ENCODE results near the gene AIF1.
A peak's percentile ranks its signal among the peaks of the same experiment; 100 is the strongest.

The AIF1 gene

DNA sequence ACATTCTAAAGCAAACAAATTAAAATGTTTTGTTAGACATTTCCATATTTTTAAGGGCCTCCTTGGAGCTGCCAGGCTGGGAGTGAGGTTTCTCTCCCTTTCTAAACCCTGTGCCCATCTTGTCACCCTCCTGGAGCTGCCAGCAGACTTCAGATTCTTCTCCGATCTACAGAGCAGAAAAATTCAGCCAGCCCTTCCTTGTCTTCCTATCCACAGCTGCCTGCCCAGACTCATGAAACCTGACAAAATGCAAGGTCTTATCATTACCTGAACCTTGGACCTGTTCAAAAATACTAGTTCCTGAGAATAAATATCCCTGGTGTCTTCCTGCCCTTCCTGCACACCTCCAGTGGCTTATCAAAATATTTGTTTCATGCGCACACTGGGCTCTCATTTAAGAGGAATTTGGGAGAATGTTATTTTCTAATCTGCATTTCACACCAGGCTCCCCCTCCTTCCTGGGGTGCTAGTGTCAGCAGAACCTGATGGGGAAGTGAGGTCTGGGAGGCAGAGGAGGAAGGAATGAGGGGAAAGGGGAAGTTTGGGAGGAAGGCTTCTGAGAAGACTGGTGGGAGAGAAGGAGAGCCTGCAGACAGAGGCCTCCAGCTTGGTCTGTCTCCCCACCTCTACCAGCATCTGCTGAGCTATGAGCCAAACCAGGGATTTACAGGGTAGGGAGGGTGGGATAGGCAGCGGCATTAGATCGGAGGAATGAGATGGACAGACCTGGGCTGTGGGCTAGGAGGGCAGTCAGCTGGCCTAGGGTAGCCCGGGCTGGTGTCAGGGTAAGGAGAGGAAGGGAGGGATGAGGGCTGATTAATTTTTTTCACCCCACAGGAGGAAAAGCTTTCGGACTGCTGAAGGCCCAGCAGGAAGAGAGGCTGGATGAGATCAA is at the start of gene AIF1:
Gene AIF1 (plus strand): TSS at position 551 of the 895 bp plus-strand sequence. CDS start 96 bp downstream, at position 647.
- no peak for DNase-seq (ENCODE audit: low read depth in 2 of 2)

DNA sequence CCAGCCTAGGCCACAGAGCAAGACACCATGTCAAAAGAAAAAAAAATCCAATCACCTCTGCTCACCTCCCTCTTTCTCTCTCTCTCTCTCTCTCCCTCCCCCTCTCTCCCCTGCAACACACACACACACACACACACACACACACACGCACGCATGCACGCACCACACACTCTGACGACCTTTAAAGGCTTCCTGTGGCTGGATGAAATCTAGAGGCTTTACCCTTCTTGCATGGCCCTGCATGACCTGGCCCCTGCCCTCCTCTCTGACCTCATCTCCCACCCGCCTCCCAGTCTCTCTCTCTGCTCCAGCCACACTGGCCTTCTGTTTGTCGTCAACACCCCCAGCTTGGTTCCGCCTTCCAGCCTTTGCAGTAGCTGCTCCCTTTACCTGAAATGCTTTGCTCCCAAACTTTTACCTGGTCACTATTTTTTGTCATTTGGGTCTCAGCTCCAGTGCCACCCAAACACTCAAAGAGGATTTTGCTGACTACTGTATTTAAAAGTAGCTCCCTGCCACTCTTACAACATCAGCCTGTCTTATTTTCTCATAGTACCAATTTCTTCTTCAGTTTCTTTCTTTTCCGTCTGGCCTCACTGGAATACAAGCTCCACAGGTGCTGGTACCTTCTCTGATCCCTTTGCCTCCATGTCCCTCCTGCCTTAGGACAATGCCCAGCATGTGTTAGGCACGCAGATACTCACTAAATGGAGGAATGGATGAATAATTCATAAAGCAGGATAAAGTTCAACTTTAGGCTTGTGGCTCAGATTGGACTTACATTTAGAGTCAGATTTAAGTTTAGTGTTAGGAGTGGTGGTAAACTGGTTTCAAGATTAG is 47.3 kb upstream of the AIF1 start:
- DNase-seq (ENCODE audit: low read depth in 2 of 2) = no peak

DNA sequence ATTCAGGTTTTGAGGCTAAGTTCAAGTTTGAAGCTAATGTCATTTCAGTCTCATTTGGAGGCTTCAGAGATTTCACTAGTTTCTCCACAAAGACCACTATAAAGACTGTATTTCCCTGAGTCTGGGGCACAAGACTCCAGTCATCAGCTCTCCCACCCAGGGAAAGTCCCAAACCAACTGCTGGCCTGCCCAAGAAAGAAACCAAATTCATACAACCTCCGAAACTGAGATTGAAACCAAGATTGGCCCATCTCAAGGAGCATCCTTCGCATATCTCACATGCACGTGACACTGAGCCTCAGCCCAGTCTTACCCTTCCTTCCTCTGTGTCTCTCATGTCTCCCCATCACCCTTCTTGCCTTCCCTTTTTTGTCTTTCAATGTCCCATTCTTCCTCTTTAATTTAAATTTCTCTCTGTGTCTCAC is 46.5 kb upstream of the AIF1 start:
- peak in 1 of 2 donors; percentile 75 for DNase-seq (ENCODE audit: low read depth in 2 of 2)

DNA sequence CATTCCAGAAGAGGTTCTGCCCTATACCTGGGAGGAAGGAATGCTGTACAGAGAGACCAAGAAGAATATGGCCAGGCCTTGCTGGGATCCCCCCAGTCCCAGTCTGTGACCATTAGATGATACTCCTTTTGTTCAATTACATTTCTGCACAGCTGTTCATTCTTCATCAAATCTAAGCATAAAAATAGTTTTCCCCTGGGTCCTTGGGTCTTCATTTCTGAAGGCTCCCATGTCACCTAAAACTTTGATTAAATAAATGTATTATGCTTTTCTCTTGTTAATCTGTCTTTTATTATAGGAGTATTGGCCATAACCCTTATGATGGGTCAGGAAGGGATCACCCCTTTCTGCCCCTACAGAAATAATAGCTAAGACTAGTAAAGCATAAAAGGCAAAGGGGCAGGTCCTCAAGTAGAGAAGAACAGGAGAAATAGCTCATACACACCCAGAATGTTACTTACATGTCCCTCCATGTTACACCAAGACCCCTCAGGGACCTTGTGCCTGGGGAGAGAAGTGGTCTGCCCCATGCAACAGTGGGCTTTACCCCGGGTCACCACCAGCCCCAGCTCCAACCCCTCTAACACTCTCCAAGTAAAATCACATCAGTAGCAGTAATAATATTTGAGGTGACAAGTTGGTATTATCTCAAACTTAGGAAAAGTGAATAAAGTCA is 45.0 kb upstream of the AIF1 start:
- DNase-seq (ENCODE audit: low read depth in 2 of 2) = no peak

- peak; percentile 74 to 77 for DNase-seq (ENCODE audit: low read depth in 2 of 2)
Observed at GRCh38 chr6:31572041-31572911, 42.8 kb upstream of the AIF1 start, which contains the start of gene LTA. TSS of gene LTA (plus strand) at chr6:31572289. CDS start at chr6:31572743, 454 bp downstream.

- no peak for DNase-seq (ENCODE audit: low read depth in 2 of 2)
Observed at GRCh38 chr6:31573239-31574105, 41.6 kb upstream of the AIF1 start.

DNA sequence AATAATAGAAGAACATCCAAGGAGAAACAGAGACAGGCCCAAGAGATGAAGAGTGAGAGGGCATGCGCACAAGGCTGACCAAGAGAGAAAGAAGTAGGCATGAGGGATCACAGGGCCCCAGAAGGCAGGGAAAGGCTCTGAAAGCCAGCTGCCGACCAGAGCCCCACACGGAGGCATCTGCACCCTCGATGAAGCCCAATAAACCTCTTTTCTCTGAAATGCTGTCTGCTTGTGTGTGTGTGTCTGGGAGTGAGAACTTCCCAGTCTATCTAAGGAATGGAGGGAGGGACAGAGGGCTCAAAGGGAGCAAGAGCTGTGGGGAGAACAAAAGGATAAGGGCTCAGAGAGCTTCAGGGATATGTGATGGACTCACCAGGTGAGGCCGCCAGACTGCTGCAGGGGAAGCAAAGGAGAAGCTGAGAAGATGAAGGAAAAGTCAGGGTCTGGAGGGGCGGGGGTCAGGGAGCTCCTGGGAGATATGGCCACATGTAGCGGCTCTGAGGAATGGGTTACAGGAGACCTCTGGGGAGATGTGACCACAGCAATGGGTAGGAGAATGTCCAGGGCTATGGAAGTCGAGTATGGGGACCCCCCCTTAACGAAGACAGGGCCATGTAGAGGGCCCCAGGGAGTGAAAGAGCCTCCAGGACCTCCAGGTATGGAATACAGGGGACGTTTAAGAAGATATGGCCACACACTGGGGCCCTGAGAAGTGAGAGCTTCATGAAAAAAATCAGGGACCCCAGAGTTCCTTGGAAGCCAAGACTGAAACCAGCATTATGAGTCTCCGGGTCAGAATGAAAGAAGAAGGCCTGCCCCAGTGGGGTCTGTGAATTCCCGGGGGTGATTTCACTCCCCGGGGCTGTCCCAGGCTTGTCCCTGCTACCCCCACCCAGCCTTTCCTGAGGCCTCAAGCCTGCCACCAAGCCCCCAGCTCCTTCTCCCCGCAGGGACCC is 40.6 kb upstream of the AIF1 start:
- DNase-seq (ENCODE audit: low read depth in 2 of 2) = no peak

- peak; percentile 70 to 82 for DNase-seq (ENCODE audit: low read depth in 2 of 2)
Observed at GRCh38 chr6:31575335-31575901, 39.6 kb upstream of the AIF1 start, which contains the start of gene TNF. TSS of gene TNF (plus strand) at chr6:31575565. CDS start at chr6:31575742, 177 bp downstream.

GRCh38 chr6:31575952-31576685 is 38.9 kb upstream of the AIF1 start:
- no peak for DNase-seq (ENCODE audit: low read depth in 2 of 2)

DNA sequence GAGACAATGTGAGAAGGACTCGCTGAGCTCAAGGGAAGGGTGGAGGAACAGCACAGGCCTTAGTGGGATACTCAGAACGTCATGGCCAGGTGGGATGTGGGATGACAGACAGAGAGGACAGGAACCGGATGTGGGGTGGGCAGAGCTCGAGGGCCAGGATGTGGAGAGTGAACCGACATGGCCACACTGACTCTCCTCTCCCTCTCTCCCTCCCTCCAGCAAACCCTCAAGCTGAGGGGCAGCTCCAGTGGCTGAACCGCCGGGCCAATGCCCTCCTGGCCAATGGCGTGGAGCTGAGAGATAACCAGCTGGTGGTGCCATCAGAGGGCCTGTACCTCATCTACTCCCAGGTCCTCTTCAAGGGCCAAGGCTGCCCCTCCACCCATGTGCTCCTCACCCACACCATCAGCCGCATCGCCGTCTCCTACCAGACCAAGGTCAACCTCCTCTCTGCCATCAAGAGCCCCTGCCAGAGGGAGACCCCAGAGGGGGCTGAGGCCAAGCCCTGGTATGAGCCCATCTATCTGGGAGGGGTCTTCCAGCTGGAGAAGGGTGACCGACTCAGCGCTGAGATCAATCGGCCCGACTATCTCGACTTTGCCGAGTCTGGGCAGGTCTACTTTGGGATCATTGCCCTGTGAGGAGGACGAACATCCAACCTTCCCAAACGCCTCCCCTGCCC is 38.0 kb upstream of the AIF1 start:
- no peak for DNase-seq (ENCODE audit: low read depth in 2 of 2)

- no peak for DNase-seq (ENCODE audit: low read depth in 2 of 2)
Observed at GRCh38 chr6:31577579-31577966, 37.5 kb upstream of the AIF1 start.

DNA sequence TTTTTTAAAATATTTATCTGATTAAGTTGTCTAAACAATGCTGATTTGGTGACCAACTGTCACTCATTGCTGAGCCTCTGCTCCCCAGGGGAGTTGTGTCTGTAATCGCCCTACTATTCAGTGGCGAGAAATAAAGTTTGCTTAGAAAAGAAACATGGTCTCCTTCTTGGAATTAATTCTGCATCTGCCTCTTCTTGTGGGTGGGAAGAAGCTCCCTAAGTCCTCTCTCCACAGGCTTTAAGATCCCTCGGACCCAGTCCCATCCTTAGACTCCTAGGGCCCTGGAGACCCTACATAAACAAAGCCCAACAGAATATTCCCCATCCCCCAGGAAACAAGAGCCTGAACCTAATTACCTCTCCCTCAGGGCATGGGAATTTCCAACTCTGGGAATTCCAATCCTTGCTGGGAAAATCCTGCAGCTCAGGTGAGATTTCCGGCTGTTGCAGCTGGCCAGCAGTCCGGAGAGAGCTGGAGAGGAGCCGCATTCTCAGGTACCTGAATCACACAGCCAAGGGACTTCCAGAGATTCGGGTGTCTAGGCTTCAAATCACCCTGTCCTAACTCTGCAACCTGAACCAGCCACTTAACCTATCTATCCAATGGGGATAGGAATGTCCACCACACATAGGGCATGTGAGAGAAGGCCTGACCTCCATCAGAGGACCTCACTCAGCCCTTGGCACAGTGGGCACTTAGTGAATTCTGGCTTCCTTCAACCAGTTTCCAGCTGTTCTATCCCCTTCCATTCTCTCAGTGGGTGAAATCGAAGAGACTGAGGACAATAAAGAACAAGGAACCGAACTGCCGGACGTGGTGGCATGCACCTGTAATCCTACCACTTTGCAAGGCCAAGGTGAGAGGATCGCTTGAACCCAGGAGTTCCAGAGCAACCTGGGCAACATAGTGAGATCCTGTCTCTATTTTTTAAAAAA is 36.6 kb upstream of the AIF1 start:
- DNase-seq (ENCODE audit: low read depth in 2 of 2) = no peak

DNA sequence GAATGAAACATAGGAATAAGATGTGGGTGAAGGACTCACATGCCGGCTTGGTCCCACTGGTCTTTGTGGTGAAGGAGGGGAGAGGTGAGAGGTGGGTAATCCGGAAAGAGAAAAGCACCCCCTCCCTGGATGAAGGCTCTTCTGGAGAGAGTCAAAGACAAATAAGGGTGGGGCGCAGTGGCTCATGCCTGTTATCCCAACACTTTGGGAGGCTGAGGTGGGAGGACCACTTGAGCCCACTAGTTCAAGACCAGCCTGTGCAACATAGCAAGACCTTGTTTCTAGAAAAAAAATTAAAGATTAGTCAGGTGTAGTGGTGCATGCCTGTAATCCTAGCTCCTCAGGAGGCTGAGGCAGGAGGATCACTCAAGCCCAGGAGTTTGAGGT is 35.9 kb upstream of the AIF1 start:
- DNase-seq (ENCODE audit: low read depth in 2 of 2) = no peak

DNA sequence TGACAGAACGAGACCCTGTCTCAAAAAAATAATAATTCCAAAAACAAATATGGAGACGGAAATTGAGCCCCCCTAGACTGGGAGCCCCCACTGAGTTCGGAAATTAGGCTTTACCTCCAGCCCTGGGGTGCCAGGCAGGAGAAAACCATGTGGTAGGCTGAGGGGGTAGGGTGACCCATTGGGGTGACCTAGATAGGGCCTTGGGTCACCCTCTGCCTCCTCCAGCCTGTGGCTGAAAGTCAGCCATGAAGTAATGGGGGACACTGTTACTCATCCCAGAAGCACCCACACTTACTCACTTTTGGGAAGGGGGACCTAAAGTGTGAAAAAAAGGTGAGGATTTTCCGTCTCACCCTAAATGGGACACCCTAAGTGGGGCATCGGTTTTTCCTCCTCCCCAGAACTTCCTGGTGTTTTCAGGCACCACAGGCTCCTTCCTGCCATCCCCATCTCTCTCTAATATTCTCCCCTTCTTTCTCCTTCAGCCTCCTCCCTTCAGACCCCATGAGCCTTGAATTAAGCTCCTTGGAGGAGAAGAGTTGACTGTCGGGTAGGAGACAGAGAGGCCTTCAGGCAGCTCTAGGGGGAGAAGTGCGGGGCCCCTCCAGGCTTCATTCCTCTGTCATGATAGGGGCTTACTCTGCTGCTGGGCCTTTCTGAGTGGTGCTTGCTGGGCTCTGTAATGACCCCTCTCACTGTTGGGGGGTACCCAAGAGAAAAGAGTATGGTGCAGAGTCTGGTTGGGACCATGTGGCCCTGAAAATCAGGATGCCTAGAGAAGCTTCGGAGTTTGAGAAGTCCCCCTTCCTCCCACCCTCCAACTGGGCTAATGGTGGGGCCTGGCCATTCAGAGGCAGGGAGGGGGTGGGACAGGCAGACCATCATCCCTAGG is 35.2 kb upstream of the AIF1 start:
- no peak for DNase-seq (ENCODE audit: low read depth in 2 of 2)

- no peak for DNase-seq (ENCODE audit: low read depth in 2 of 2)
Observed at GRCh38 chr6:31580438-31580740, 34.6 kb upstream of the AIF1 start.
